GM12892 (cell line): ENCODE measurements around the gene TPST2.

Experiments
- POLR2A ChIP-seq: IDR thresholded peaks from 2 replicates; pipeline ENCODE4 v1.6.1; 2011; ENCODE audit warnings: low read depth, low read length, control low read depth
- POLR2AphosphoS5 ChIP-seq: IDR thresholded peaks from 2 replicates; pipeline ENCODE4 v1.6.1; 2011; ENCODE audit warnings: low read depth, low read length, control low read depth
- TAF1 ChIP-seq: IDR thresholded peaks from 2 replicates; pipeline ENCODE4 v1.6.1; 2011; ENCODE audit warnings: low read depth, mild to moderate bottlenecking, control low read depth, low read length, borderline replicate concordance

DNA sequence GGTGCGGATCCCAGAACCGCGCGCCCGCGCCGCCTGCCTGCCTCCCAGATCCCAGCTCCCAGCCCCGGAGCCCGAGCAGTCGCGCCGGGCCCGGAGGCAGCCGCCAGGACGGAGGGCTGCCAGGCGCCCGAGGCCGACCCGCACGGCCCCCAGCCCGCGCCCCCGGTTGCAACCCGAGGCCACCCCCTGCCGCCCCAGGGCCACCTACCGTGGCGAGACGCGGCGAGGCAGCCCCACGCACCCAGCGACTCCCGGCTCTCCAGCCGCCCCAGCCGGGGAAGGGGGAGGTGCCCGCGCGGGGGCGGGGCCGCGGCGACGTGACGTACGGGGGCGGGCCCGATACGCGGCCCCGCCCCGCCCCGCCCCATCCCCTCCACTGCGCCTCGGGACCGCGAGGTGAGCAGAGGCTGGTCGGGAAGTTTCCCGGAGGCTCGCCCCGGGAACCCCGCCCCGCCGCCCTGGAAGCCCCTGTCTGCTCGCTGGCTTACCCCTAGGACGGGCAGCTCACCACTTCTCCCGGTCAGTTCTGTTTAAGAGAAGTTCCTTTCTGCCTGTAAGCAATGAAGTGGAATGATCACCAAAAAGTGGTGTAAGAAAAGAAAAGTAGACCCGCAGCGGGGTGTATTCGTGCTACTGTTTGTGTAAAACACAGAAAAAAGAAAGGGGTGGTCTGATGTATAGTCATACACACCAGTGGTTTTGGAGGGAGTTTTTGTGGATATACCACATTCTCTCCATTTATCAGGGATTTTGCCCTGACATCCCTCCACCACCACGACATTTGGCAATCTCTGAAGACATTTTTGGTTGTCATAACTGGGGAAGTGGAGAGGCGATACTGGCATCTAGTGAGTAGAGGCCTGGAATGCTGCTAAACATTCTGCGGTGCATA, at the start of gene TPST2:
- TF ChIP-seq POLR2A (peak; percentile 78), TAF1 (peak; percentile 79), POLR2AphosphoS5 (peak; percentile 61; the same call in 1 of the 2 replicates)
